GM21515 (cell line): ENCODE results near the gene HECTD3.

ENCODE experiments used
- ATAC-seq: cut with Tn5 transposase; IDR thresholded peaks from one replicate; pipeline ENCODE4 v1.9.1; 2021; ENCODE audit not compliant: unreplicated experiment

The HECTD3 gene

GRCh38 chr1:45010855-45011811, at the start of gene HECTD3:
TSS of gene HECTD3 (minus strand) at chr1:45011324. CDS start at chr1:45011257, 67 bp downstream.
- peak; percentile 66 for ATAC-seq

- no peak for ATAC-seq
These were observed 48.7 kb upstream of the HECTD3 start for GRCh38 chr1:45059829-45060228.

GRCh38 chr1:45057542-45057941, 46.4 kb upstream of the HECTD3 start:
- no peak for ATAC-seq

- ATAC-seq = no peak
These were observed 40.1 kb upstream of the HECTD3 start for GRCh38 chr1:45051005-45051772.

- ATAC-seq = no peak
These were observed 35.9 kb upstream of the HECTD3 start for GRCh38 chr1:45047032-45047431.

- no peak for ATAC-seq
These were observed 33.8 kb upstream of the HECTD3 start for GRCh38 chr1:45044916-45045315.

- no peak for ATAC-seq
These were observed 32.0 kb upstream of the HECTD3 start for GRCh38 chr1:45043094-45043493.

- no peak for ATAC-seq
These were observed 29.2 kb upstream of the HECTD3 start for GRCh38 chr1:45040297-45040696.

- ATAC-seq = no peak
These were observed 27.7 kb upstream of the HECTD3 start for GRCh38 chr1:45038661-45039364.

GRCh38 chr1:45038240-45038639, 27.1 kb upstream of the HECTD3 start:
- ATAC-seq = no peak

- no peak for ATAC-seq
These were observed 26.3 kb upstream of the HECTD3 start for GRCh38 chr1:45037456-45037855.

GRCh38 chr1:45035631-45036301, 24.6 kb upstream of the HECTD3 start:
- no peak for ATAC-seq

- no peak for ATAC-seq
These were observed 22.2 kb upstream of the HECTD3 start for GRCh38 chr1:45033356-45033755.

- ATAC-seq = no peak
These were observed 21.7 kb upstream of the HECTD3 start for GRCh38 chr1:45032837-45033236.

- ATAC-seq = no peak
These were observed 15.3 kb upstream of the HECTD3 start for GRCh38 chr1:45026446-45026845.

- ATAC-seq = no peak
These were observed 12.5 kb upstream of the HECTD3 start for GRCh38 chr1:45023663-45024062.

GRCh38 chr1:45018599-45019230, 7.6 kb upstream of the HECTD3 start:
- no peak for ATAC-seq

GRCh38 chr1:45016767-45017166, 5.6 kb upstream of the HECTD3 start:
- ATAC-seq = no peak

- no peak for ATAC-seq
These were observed 5.1 kb upstream of the HECTD3 start for GRCh38 chr1:45016090-45016697.

GRCh38 chr1:45015683-45016082, 4.6 kb upstream of the HECTD3 start:
- ATAC-seq = no peak
